NCI-H1048 (cell line): ENCODE data around the gene ATP6V1B1.

Experiments used
- DNase-seq: peaks from one replicate; lab custom pipeline; 2025; lab: John Stamatoyannopoulos, UW

The ATP6V1B1 gene

GRCh38 chr2:70944111-70944690, 8.5 kb downstream of the ATP6V1B1 start:
- no peak for DNase-seq

GRCh38 chr2:70946832-70947442, 11.2 kb downstream of the ATP6V1B1 start:
- no peak for DNase-seq

- DNase-seq, result no peak
These were observed 12.0 kb downstream of the ATP6V1B1 start for GRCh38 chr2:70947556-70948184.

GRCh38 chr2:70948337-70949003, 12.8 kb downstream of the ATP6V1B1 start:
- DNase-seq, result peak; percentile 17

- no peak for DNase-seq
These were observed 13.4 kb downstream of the ATP6V1B1 start for GRCh38 chr2:70949086-70949485.

- DNase-seq, result no peak
These were observed 19.2 kb downstream of the ATP6V1B1 start for GRCh38 chr2:70954886-70955285.

- DNase-seq, result no peak
These were observed 20.4 kb downstream of the ATP6V1B1 start for GRCh38 chr2:70956141-70956540.

- no peak for DNase-seq
These were observed 22.1 kb downstream of the ATP6V1B1 start for GRCh38 chr2:70957798-70958197.

- no peak for DNase-seq
These were observed 23.1 kb downstream of the ATP6V1B1 start for GRCh38 chr2:70958759-70959158.

- DNase-seq, result no peak
These were observed 23.6 kb downstream of the ATP6V1B1 start for GRCh38 chr2:70959271-70959761.

- DNase-seq, result no peak
These were observed 24.4 kb downstream of the ATP6V1B1 start for GRCh38 chr2:70959851-70960832.

GRCh38 chr2:70960833-70961647, 25.3 kb downstream of the ATP6V1B1 start:
- no peak for DNase-seq

- DNase-seq, result no peak
These were observed 25.9 kb downstream of the ATP6V1B1 start for GRCh38 chr2:70961648-70961994.

GRCh38 chr2:70962211-70962884, 26.6 kb downstream of the ATP6V1B1 start:
- DNase-seq, result no peak

- DNase-seq, result no peak
These were observed 27.5 kb downstream of the ATP6V1B1 start for GRCh38 chr2:70962885-70963878.

- DNase-seq, result no peak
These were observed 28.4 kb downstream of the ATP6V1B1 start for GRCh38 chr2:70964133-70964532.

- DNase-seq, result no peak
These were observed 29.1 kb downstream of the ATP6V1B1 start for GRCh38 chr2:70964596-70965386.

GRCh38 chr2:70965506-70965905, 29.8 kb downstream of the ATP6V1B1 start:
- no peak for DNase-seq
